Measurements from ENCODE around the gene C5orf46.

GRCh38 chr5:147887026-147887627 lies 19.2 kb downstream of the C5orf46 start:
- TF ChIP-seq ELF4 (IDR thresholded peaks at IDR 0.05) (no peak), FOXK2 (IDR thresholded peaks at IDR 0.05) (no peak), SP1 (IDR thresholded peaks at IDR 0.05) (no peak), BHLHE40 (IDR thresholded peaks at IDR 0.05; ENCODE audit: borderline replicate concordance) (no peak), FOXA1 (IDR thresholded peaks at IDR 0.05) (no peak), TARDBP (IDR thresholded peaks at IDR 0.05) (no peak), FOXM1 (IDR thresholded peaks at IDR 0.05; ENCODE audit: borderline replicate concordance) (no peak), CTBP1 (IDR thresholded peaks at IDR 0.05; ENCODE audit: borderline replicate concordance) (no peak), ARNT (IDR thresholded peaks at IDR 0.05) (no peak), ZNF384 (IDR thresholded peaks at IDR 0.05) (no peak), SUZ12 (IDR thresholded peaks at IDR 0.05) (no peak)

Data from HEK293T (cell line).